ENCODE measurements around the gene ZNF318. TPM values are rescaled to one million over a fixed set of nuclear protein-coding genes. Genes with fewer than 3 reads are reported as not detected.

ZNF318 gene
- total RNA-seq, 4 donors from 2014 or later = 5.6 to 13.5 (median 8.1) TPM

GRCh38 chr6:43308990-43309477, 60.4 kb downstream of the ZNF318 start:
- WGBS, 2 donors = 35 to 36% methylated on average over 7 to 8 of the region's 9 CpGs

GRCh38 chr6:43308101-43308989, 61.1 kb downstream of the ZNF318 start, which contains the start of gene CRIP3:
Gene CRIP3 (minus strand): TSS chr6:43308826. CDS start chr6:43308792, 34 bp downstream.
- Histone ChIP-seq H3K27me3 (peaks cover 0 to 11% (median 0%) of the 10 kb centered on the region in 4 donors), H3K9me3 (no peaks in the 10 kb centered on the region), H3K27ac (no peak within 1 kb of the TSS), H3K36me3 (no peaks in the 10 kb centered on the region), H3K4me3 (peak within 1 kb of the TSS; percentile 20 to 62 (median 40)), H3K4me1 (peaks cover 6 to 16% (median 9%) of the 10 kb centered on the region in 3 donors)
- 0 to 10% methylated on average over 6 to 8 of the region's 39 CpGs for WGBS, 2 donors
- TF ChIP-seq POLR2A (IDR thresholded peaks at IDR 0.05) (no peak), CTCF (IDR thresholded peaks at IDR 0.05) (peak in 4 of 6 experiments; percentile 1 to 38 (median 25))
- intact Hi-C loops (cut with DNase I) = no loop called here
- no peak for DNase-seq

More at GRCh38 chr6:43308990-43309477, 60.4 kb downstream of the ZNF318 start:
- Histone ChIP-seq H3K27me3 (peaks cover 0 to 11% (median 0%) of the 10 kb centered on the region in 4 donors), H3K9me3 (no peaks in the 10 kb centered on the region), H3K4me1 (peaks cover 6 to 16% (median 9%) of the 10 kb centered on the region in 3 donors), H3K4me3 (peak overlapping the region; percentile 20 to 62 (median 40)), H3K36me3 (no peaks in the 10 kb centered on the region), H3K27ac (no peak overlapping the region)
- intact Hi-C loops (cut with DNase I) = no loop called here
- TF ChIP-seq POLR2A (IDR thresholded peaks at IDR 0.05) (no peak), CTCF (IDR thresholded peaks at IDR 0.05) (no peak)
- no peak for DNase-seq

GRCh38 chr6:43307451-43308100, 61.9 kb downstream of the ZNF318 start:
- Histone ChIP-seq H3K36me3 (no peaks in the 10 kb centered on the region), H3K4me3 (no peak overlapping the region), H3K4me1 (peaks cover 6 to 16% (median 9%) of the 10 kb centered on the region in 3 donors), H3K9me3 (no peaks in the 10 kb centered on the region), H3K27ac (no peak overlapping the region), H3K27me3 (peaks cover 0 to 11% (median 0%) of the 10 kb centered on the region in 4 donors)
- intact Hi-C loops (cut with DNase I) = no loop called here
- DNase-seq = no peak
- no peak for TF ChIP-seq CTCF (IDR thresholded peaks at IDR 0.05)
- TF ChIP-seq POLR2A (IDR thresholded peaks at IDR 0.05) = no peak
- 84 to 89% methylated on average over 3 to 5 of the region's 5 CpGs for WGBS, 2 donors

DNA sequence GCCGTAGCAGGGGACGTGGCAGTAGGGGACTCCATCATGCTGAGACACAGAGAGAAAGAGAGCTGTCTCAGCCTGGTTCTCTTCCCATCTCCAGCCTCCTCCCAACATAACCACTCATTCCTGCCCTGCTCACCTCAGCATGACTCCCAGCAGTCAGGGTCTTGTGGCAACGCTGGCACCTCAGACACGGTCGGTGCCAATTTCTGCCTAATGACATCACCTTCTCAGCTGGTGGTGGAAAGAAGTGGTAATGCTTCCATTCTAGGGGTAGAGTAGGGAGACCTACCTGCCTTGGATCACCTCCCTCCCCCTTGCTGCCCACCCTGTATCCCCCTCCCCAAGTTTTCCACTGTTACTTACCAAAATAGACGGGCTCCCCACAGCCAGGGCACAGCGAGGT, 63.4 kb downstream of the ZNF318 start:
- Histone ChIP-seq H3K4me1 (peaks cover 6 to 16% (median 9%) of the 10 kb centered on the region in 3 donors), H3K4me3 (no peak overlapping the region), H3K27ac (no peak overlapping the region), H3K36me3 (no peaks in the 10 kb centered on the region), H3K9me3 (no peaks in the 10 kb centered on the region), H3K27me3 (peaks cover 0 to 16% (median 0%) of the 10 kb centered on the region in 4 donors)
- WGBS, 2 donors = 93 to 96% methylated on average over 3 to 6 of the region's 7 CpGs
- intact Hi-C loops (cut with DNase I) = no loop called here
- DNase-seq = no peak
- TF ChIP-seq POLR2A (IDR thresholded peaks at IDR 0.05) (no peak), CTCF (IDR thresholded peaks at IDR 0.05) (no peak)
